ENCODE measurements around the gene ATXN1. TPM values are rescaled to one million over a fixed set of nuclear protein-coding genes. Genes with fewer than 3 reads are reported as not detected.

ATXN1 gene
- polyA plus RNA-seq, 3 donors from 2014 or later = 6.9 to 14.7 (median 8.0) TPM

GRCh38 chr6:16339265-16339587, 422.0 kb downstream of the ATXN1 start:
- Mint-ChIP-seq H3K4me3 (no peak overlapping the region), H3K27me3 (ENCODE audit: low read depth in 3 of 3) (peaks cover 0 to 4% (median 0%) of the 10 kb centered on the region in 3 donors)

GRCh38 chr6:16338577-16339264, 422.5 kb downstream of the ATXN1 start:
- H3K4me1 Mint-ChIP-seq = no peaks in the 10 kb centered on the region
- no peak for DNase-seq
- H3K27ac Mint-ChIP-seq = no peak overlapping the region

More at GRCh38 chr6:16339265-16339587, 422.0 kb downstream of the ATXN1 start:
- H3K4me1 Mint-ChIP-seq = no peaks in the 10 kb centered on the region
- peaks cover 0 to 2% (median 0%) of the 10 kb centered on the region in 3 donors for H3K36me3 Mint-ChIP-seq
- DNase-seq = no peak
- H3K27ac Mint-ChIP-seq = no peak overlapping the region
- no peaks in the 10 kb centered on the region for H3K9me3 Mint-ChIP-seq

GRCh38 chr6:16337295-16337975, 423.8 kb downstream of the ATXN1 start:
- no peak for DNase-seq
- Mint-ChIP-seq H3K27ac (no peak overlapping the region), H3K36me3 (peaks cover 0 to 2% (median 0%) of the 10 kb centered on the region in 3 donors), H3K9me3 (no peaks in the 10 kb centered on the region), H3K4me1 (no peaks in the 10 kb centered on the region), H3K4me3 (no peak overlapping the region), H3K27me3 (ENCODE audit: low read depth in 3 of 3) (peaks cover 0 to 2% (median 0%) of the 10 kb centered on the region in 3 donors)

More at GRCh38 chr6:16338577-16339264, 422.5 kb downstream of the ATXN1 start:
- Mint-ChIP-seq H3K9me3 (no peaks in the 10 kb centered on the region), H3K36me3 (peaks cover 0 to 2% (median 0%) of the 10 kb centered on the region in 3 donors), H3K4me3 (no peak overlapping the region), H3K27me3 (ENCODE audit: low read depth in 3 of 3) (peaks cover 0 to 2% (median 0%) of the 10 kb centered on the region in 3 donors)

- H3K9me3 Mint-ChIP-seq = no peaks in the 10 kb centered on the region
- peaks cover 0 to 2% (median 0%) of the 10 kb centered on the region in 3 donors for H3K27me3 Mint-ChIP-seq (ENCODE audit: low read depth in 3 of 3)
- H3K27ac Mint-ChIP-seq = no peak overlapping the region
- DNase-seq = no peak
- H3K4me3 Mint-ChIP-seq = no peak overlapping the region
- no peaks in the 10 kb centered on the region for H3K4me1 Mint-ChIP-seq
- H3K36me3 Mint-ChIP-seq = peaks cover 0 to 2% (median 0%) of the 10 kb centered on the region in 3 donors
Observed at GRCh38 chr6:16336911-16337294, 424.4 kb downstream of the ATXN1 start.

- Mint-ChIP-seq H3K4me3 (no peak overlapping the region), H3K27ac (no peak overlapping the region), H3K9me3 (no peaks in the 10 kb centered on the region), H3K27me3 (ENCODE audit: low read depth in 3 of 3) (peaks cover 0 to 2% (median 0%) of the 10 kb centered on the region in 3 donors), H3K4me1 (no peaks in the 10 kb centered on the region), H3K36me3 (peaks cover 0 to 2% (median 0%) of the 10 kb centered on the region in 3 donors)
- no peak for DNase-seq
Observed at GRCh38 chr6:16336056-16336818, 425.0 kb downstream of the ATXN1 start.

- H3K27me3 Mint-ChIP-seq (ENCODE audit: low read depth in 3 of 3) = peaks cover 0 to 2% (median 0%) of the 10 kb centered on the region in 3 donors
- no peak for DNase-seq
- H3K4me1 Mint-ChIP-seq = no peaks in the 10 kb centered on the region
- no peaks in the 10 kb centered on the region for H3K9me3 Mint-ChIP-seq
- no peak overlapping the region for H3K27ac Mint-ChIP-seq
- no peaks in the 10 kb centered on the region for H3K36me3 Mint-ChIP-seq
- H3K4me3 Mint-ChIP-seq = no peak overlapping the region
Observed at GRCh38 chr6:16335176-16335575, 426.1 kb downstream of the ATXN1 start.

- DNase-seq = no peak
- H3K9me3 Mint-ChIP-seq = no peaks in the 10 kb centered on the region
- H3K4me1 Mint-ChIP-seq = no peaks in the 10 kb centered on the region
- peaks cover 0 to under 1% (median under 1%) of the 10 kb centered on the region in 3 donors for H3K36me3 Mint-ChIP-seq
- no peak overlapping the region for H3K4me3 Mint-ChIP-seq
- peaks cover 0 to 2% (median 2%) of the 10 kb centered on the region in 3 donors for H3K27me3 Mint-ChIP-seq (ENCODE audit: low read depth in 3 of 3)
- H3K27ac Mint-ChIP-seq = peak overlapping the region in 1 of 6 donors; percentile 3
Observed at GRCh38 chr6:16334671-16335070, 426.6 kb downstream of the ATXN1 start.

- no peak for DNase-seq
- no peaks in the 10 kb centered on the region for H3K4me1 Mint-ChIP-seq
- H3K36me3 Mint-ChIP-seq = peaks cover 5 to 10% (median 6%) of the 10 kb centered on the region in 3 donors
- no peak overlapping the region for H3K4me3 Mint-ChIP-seq
- H3K27ac Mint-ChIP-seq = peak overlapping the region in 1 of 6 donors; percentile 21
- H3K27me3 Mint-ChIP-seq (ENCODE audit: low read depth in 3 of 3) = peaks cover 1 to 2% (median 2%) of the 10 kb centered on the region in 3 donors
- no peaks in the 10 kb centered on the region for H3K9me3 Mint-ChIP-seq
Observed at GRCh38 chr6:16333580-16333979, 427.7 kb downstream of the ATXN1 start.

GRCh38 chr6:16332175-16332542, 429.1 kb downstream of the ATXN1 start:
- peaks cover 1 to 2% (median 2%) of the 10 kb centered on the region in 3 donors for H3K27me3 Mint-ChIP-seq (ENCODE audit: low read depth in 3 of 3)
- no peak overlapping the region for H3K27ac Mint-ChIP-seq
- H3K4me3 Mint-ChIP-seq = no peak overlapping the region
- peak; percentile 68 to 77 (median 71) for DNase-seq
- peaks cover 6 to 10% (median 9%) of the 10 kb centered on the region in 3 donors for H3K36me3 Mint-ChIP-seq
- H3K4me1 Mint-ChIP-seq = no peaks in the 10 kb centered on the region
- no peaks in the 10 kb centered on the region for H3K9me3 Mint-ChIP-seq

GRCh38 chr6:16331384-16332174, 429.7 kb downstream of the ATXN1 start:
- no peak overlapping the region for H3K4me3 Mint-ChIP-seq
- H3K27ac Mint-ChIP-seq = no peak overlapping the region
- peaks cover 1 to 5% (median 2%) of the 10 kb centered on the region in 3 donors for H3K27me3 Mint-ChIP-seq (ENCODE audit: low read depth in 3 of 3)
- no peaks in the 10 kb centered on the region for H3K4me1 Mint-ChIP-seq
- H3K9me3 Mint-ChIP-seq = no peaks in the 10 kb centered on the region
- peaks cover 6 to 10% (median 9%) of the 10 kb centered on the region in 3 donors for H3K36me3 Mint-ChIP-seq
- DNase-seq = peak; percentile 49 to 64 (median 59)

- Mint-ChIP-seq H3K36me3 (peaks cover 6 to 17% (median 12%) of the 10 kb centered on the region in 3 donors), H3K27ac (peak overlapping the region in 1 of 6 donors; percentile 51), H3K9me3 (no peaks in the 10 kb centered on the region), H3K27me3 (ENCODE audit: low read depth in 3 of 3) (peaks cover 2 to 5% (median 4%) of the 10 kb centered on the region in 3 donors), H3K4me1 (peaks cover 10 to 14% of the 10 kb centered on the region in 2 donors), H3K4me3 (no peak overlapping the region)
- DNase-seq = no peak
Observed at GRCh38 chr6:16329233-16329632, 432.0 kb downstream of the ATXN1 start.

GRCh38 chr6:16327777-16328325, 433.4 kb downstream of the ATXN1 start:
- H3K4me1 Mint-ChIP-seq = peaks cover 22 to 27% of the 10 kb centered on the region in 2 donors
- no peak for DNase-seq
- no peaks in the 10 kb centered on the region for H3K9me3 Mint-ChIP-seq
- peak overlapping the region in 1 of 6 donors; percentile 9 for H3K27ac Mint-ChIP-seq
- no peak overlapping the region for H3K4me3 Mint-ChIP-seq
- peaks cover 6 to 17% (median 12%) of the 10 kb centered on the region in 3 donors for H3K36me3 Mint-ChIP-seq
- H3K27me3 Mint-ChIP-seq (ENCODE audit: low read depth in 3 of 3) = peaks cover 8 to 10% (median 9%) of the 10 kb centered on the region in 3 donors
